ENCODE data around the gene GARIN5B. TPM values are rescaled to one million over a fixed set of nuclear protein-coding genes. Genes with fewer than 3 reads are reported as not detected.
A peak's percentile ranks its signal among the peaks of the same experiment; 100 is the strongest.

Gene GARIN5B
- total and polyA plus RNA-seq, 2 of the 13 experiments (the other 11 are each of a cell fraction or from before 2014, with no cell fraction given) = not detected

- 0 out of 2 replicates have a peak, but pooled peaks have one; percentile 54 for TF ChIP-seq ARHGAP35 (CRISPR knock-in tag; IDR thresholded peaks at IDR 0.05; ENCODE audit: borderline replicate concordance)
- TF ChIP-seq KLF16 (CRISPR knock-in tag; IDR thresholded peaks at IDR 0.05) = 0 out of 4 replicates have a peak, but pooled peaks of 1 of the 2 experiments have one; percentile 62
- no peak for TF ChIP-seq ZSCAN25 (CRISPR knock-in tag; IDR thresholded peaks at IDR 0.05)
- TF ChIP-seq GZF1 (CRISPR knock-in tag; IDR thresholded peaks at IDR 0.05) = 0 out of 2 replicates have a peak, but pooled peaks have one; percentile 42
- TF ChIP-seq JUND (CRISPR knock-in tag; IDR thresholded peaks at IDR 0.05) = peak; percentile 52; the same call in 1 of the 2 replicates
- peak; percentile 76 for TF ChIP-seq SALL1 (CRISPR knock-in tag; IDR thresholded peaks at IDR 0.05)
- TF ChIP-seq ZNF207 (IDR thresholded peaks at IDR 0.05; ENCODE audit: borderline replicate concordance) = no peak
- TF ChIP-seq IRF2 (CRISPR knock-in tag; IDR thresholded peaks at IDR 0.05) = no peak
- TF ChIP-seq, protein P1, sequence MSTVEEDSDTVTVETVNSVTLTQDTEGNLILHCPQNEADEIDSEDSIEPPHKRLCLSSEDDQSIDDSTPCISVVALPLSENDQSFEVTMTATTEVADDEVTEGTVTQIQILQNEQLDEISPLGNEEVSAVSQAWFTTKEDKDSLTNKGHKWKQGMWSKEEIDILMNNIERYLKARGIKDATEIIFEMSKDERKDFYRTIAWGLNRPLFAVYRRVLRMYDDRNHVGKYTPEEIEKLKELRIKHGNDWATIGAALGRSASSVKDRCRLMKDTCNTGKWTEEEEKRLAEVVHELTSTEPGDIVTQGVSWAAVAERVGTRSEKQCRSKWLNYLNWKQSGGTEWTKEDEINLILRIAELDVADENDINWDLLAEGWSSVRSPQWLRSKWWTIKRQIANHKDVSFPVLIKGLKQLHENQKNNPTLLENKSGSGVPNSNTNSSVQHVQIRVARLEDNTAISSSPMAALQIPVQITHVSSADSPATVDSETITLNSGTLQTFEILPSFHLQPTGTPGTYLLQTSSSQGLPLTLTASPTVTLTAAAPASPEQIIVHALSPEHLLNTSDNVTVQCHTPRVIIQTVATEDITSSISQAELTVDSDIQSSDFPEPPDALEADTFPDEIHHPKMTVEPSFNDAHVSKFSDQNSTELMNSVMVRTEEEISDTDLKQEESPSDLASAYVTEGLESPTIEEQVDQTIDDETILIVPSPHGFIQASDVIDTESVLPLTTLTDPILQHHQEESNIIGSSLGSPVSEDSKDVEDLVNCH (CRISPR knock-in tag; IDR thresholded peaks at IDR 0.05) = peak; percentile 86; the same call in 1 of the 2 replicates
- TF ChIP-seq BATF2 (CRISPR knock-in tag; IDR thresholded peaks at IDR 0.05) = peak; percentile 77; the same call in 1 of the 2 replicates
- TF ChIP-seq SRY (CRISPR knock-in tag; IDR thresholded peaks at IDR 0.05) = peak; percentile 37; the same call in 1 of the 2 replicates
- TF ChIP-seq DR1 (CRISPR knock-in tag; IDR thresholded peaks at IDR 0.05) = peak; percentile 98
- peak; percentile 88; the same call in 1 of the 2 replicates for TF ChIP-seq FLYWCH1 (CRISPR knock-in tag; IDR thresholded peaks at IDR 0.05)
- peak; percentile 78; the same call in 1 of the 2 replicates for TF ChIP-seq ZNF691 (CRISPR knock-in tag; IDR thresholded peaks at IDR 0.05; ENCODE audit: borderline replicate concordance, low read depth)
- 0 out of 2 replicates have a peak, but pooled peaks have one; percentile 67 for TF ChIP-seq ZNF678 (CRISPR knock-in tag; IDR thresholded peaks at IDR 0.05)
- TF ChIP-seq ZBTB7A (CRISPR knock-in tag; IDR thresholded peaks at IDR 0.05) = no peak
- TF ChIP-seq HMGXB3 (CRISPR knock-in tag; IDR thresholded peaks at IDR 0.05; ENCODE audit: borderline replicate concordance) = peak; percentile 98
- TF ChIP-seq ZNF510 (CRISPR knock-in tag; IDR thresholded peaks at IDR 0.05; ENCODE audit: low read depth) = 0 out of 2 replicates have a peak, but pooled peaks have one; percentile 72
- no peak for TF ChIP-seq NFE2L2 (IDR thresholded peaks at IDR 0.05; ENCODE audit: low read length)
- TF ChIP-seq BHLHE40 (IDR thresholded peaks at IDR 0.05; ENCODE audit: low read length) = peak; percentile 80
Observed at GRCh38 chr19:55407800-55408532, 44.9 kb upstream of the GARIN5B start (continued).
